Right lobe of liver (tissue), 4 donors: ENCODE measurements around the gene CNTNAP4.

Experiments used
- POLR2A ChIP-seq: fragments of 450-650 bp; IDR thresholded peaks from one replicate; pipeline ENCODE4 v1.6.1; 2017; ENCODE audit warnings: antibody characterized with exemption, mild to moderate bottlenecking
- TF ChIP-seq, protein P1 (sequence below), 4 donors: fragments of 200-600 bp in 3 of 4; fragments of 450-650 bp in 1 of 4; IDR thresholded peaks; one replicate each; pipeline versions ENCODE4 v1.5.1 to v1.8.0; 2016 to 2022; ENCODE audit warnings: antibody characterized with exemption in 4 of 4, mild to moderate bottlenecking in 2 of 4
- donor health status: DM: no; HTN: no; CAD: no.
- donor health status: DM: no; HTN: no; CAD: no.
- donor health status: DM: no; HTN: yes; CAD: no.

DNA sequence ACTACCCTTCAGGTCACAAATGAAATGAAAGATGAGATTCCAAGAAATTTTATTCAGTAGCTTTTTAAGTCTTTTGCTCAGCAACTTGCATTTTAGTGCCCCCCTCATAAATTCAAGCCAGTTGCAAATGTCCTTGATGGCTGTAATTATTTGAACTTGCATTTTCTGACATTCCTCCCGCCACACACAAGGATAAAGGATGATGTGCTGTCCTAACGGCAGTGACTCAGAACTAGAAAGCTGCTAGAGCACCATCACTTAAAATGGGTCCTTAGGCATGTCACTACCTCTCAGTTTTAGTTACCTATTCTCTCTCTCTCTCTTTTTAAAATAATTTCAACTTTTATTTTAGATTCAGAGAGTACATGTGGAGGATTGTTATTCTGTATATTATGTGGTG, 306.7 kb downstream of the CNTNAP4 start:
- no peak for TF ChIP-seq POLR2A
- TF ChIP-seq, protein P1, sequence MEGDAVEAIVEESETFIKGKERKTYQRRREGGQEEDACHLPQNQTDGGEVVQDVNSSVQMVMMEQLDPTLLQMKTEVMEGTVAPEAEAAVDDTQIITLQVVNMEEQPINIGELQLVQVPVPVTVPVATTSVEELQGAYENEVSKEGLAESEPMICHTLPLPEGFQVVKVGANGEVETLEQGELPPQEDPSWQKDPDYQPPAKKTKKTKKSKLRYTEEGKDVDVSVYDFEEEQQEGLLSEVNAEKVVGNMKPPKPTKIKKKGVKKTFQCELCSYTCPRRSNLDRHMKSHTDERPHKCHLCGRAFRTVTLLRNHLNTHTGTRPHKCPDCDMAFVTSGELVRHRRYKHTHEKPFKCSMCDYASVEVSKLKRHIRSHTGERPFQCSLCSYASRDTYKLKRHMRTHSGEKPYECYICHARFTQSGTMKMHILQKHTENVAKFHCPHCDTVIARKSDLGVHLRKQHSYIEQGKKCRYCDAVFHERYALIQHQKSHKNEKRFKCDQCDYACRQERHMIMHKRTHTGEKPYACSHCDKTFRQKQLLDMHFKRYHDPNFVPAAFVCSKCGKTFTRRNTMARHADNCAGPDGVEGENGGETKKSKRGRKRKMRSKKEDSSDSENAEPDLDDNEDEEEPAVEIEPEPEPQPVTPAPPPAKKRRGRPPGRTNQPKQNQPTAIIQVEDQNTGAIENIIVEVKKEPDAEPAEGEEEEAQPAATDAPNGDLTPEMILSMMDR (IDR thresholded peaks at IDR 0.05), result no peak
